Uterus (tissue), 4 donors: ENCODE data around the gene SACM1L. TPM values are rescaled to one million over a fixed set of nuclear protein-coding genes. Genes with fewer than 3 reads are reported as not detected.

Experiments
- DNase-seq, 2 donors: peaks; one replicate each; pipeline ENCODE4 v3.0.0-alpha.2; 2019 to 2020
- H3K27ac ChIP-seq, 2 donors: fragments of 200-600 bp; sonication (generic); 1 replicate in 1 of 2; 2 replicates in 1 of 2; pipeline ENCODE4 v1.5.1; 2016 to 2018
- H3K27me3 ChIP-seq, 2 donors: fragments of 200-600 bp; sonication (generic); one replicate each; pipeline ENCODE4 v1.5.1; 2018 to 2019; ENCODE audit warnings: control low read depth in 1 of 2
- H3K36me3 ChIP-seq, 2 donors: fragments of 200-600 bp; sonication (generic); one replicate each; pipeline ENCODE4 v1.5.1; 2019; ENCODE audit warnings: control low read depth in 1 of 2
- H3K4me1 ChIP-seq, 2 donors: fragments of 200-600 bp; sonication (generic); one replicate each; pipeline ENCODE4 v1.5.1; 2018 to 2019; ENCODE audit warnings: control low read depth in 1 of 2
- H3K4me3 ChIP-seq, 2 donors: fragments of 200-600 bp; sonication (generic); 1 replicate in 1 of 2; 2 replicates in 1 of 2; pipeline ENCODE4 v1.5.1; 2018 to 2019; ENCODE audit warnings: mild to moderate bottlenecking in 1 of 2
- H3K9me3 ChIP-seq, 2 donors: fragments of 200-600 bp; sonication (generic); one replicate each; pipeline ENCODE4 v1.5.1; 2019; ENCODE audit warnings: control low read depth in 1 of 2
- POLR2A ChIP-seq, 2 donors: fragments of 450-650 bp; IDR thresholded peaks; one replicate each; pipeline ENCODE4 v1.6.1; 2016; ENCODE audit warnings: antibody characterized with exemption in 2 of 2, mild to moderate bottlenecking in 1 of 2, moderate library complexity in 1 of 2
- intact Hi-C: fragments of 100-400 bp; cut with DNase I; formaldehyde crosslinking; loops from one replicate; pipeline ENCODE4 v1.15.1; 2023; ENCODE audit warnings: low total_unique reads
- total RNA-seq, 4 donors: library from RNA; depleted of rRNA in 3 of 4; stranded (reverse); fragments of >200 nt in 3 of 4; gene quantifications; one replicate each; pipeline versions ENCODE4 v1.1.0 to v1.2.4, GENCODE V29; 2014 to 2023
- TF ChIP-seq, protein P1 (sequence below), 4 experiments: fragments of 200-600 bp in 2 of 4; fragments of 450-650 bp in 2 of 4; sonication (generic) in 2 of 4; IDR thresholded peaks; one replicate each; pipeline ENCODE4 v1.5.1; 2016 to 2019; ENCODE audit warnings: antibody characterized with exemption in 4 of 4, mild to moderate bottlenecking in 2 of 4, moderate library complexity in 1 of 4
- donor health status: DM: yes; HTN: yes; CAD: no.

Gene SACM1L
- total RNA-seq, 4 donors from 2014 or later: 24.3 to 83.0 (median 68.7) TPM

DNA sequence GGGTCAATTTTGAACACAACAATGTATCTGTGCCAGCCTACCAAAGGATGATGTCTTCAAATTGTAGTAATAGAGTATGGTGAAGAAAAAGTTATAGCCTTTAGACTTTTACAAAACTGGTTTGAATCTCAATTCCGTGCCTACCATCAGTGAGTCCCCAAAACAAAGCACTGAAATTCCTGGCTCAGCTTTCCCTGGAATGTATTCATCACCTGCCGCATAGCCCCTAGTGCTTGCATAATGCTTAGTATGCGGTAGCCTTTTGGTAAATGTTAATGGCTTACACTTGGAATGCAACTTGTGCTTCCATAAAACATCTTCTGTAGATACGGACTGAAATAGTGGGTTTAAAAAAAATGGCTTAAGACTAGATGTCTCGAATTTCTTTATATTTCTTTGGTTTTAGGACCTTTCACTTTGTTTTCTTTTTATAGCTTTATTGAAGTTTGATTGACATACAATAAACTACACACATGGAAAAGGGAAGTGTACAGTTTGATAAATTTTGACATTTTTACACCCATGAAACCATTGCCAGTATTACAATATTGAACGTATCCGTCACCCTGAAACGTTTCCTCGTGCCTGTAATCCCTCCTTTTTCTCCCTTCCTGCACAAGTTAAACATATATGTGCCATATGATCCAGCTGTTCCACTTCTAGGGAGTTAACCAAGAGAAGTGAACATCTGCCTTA lies 12.1 kb downstream of the SACM1L start:
- no peak for DNase-seq
- H3K36me3 ChIP-seq: no peaks in the 10 kb centered on the region
- H3K27me3 ChIP-seq: no peaks in the 10 kb centered on the region
- intact Hi-C loops: no loop called here
- peaks cover 0 to 5% of the 10 kb centered on the region in 2 donors for H3K4me1 ChIP-seq
- H3K27ac ChIP-seq: no peak overlapping the region
- TF ChIP-seq, protein P1, sequence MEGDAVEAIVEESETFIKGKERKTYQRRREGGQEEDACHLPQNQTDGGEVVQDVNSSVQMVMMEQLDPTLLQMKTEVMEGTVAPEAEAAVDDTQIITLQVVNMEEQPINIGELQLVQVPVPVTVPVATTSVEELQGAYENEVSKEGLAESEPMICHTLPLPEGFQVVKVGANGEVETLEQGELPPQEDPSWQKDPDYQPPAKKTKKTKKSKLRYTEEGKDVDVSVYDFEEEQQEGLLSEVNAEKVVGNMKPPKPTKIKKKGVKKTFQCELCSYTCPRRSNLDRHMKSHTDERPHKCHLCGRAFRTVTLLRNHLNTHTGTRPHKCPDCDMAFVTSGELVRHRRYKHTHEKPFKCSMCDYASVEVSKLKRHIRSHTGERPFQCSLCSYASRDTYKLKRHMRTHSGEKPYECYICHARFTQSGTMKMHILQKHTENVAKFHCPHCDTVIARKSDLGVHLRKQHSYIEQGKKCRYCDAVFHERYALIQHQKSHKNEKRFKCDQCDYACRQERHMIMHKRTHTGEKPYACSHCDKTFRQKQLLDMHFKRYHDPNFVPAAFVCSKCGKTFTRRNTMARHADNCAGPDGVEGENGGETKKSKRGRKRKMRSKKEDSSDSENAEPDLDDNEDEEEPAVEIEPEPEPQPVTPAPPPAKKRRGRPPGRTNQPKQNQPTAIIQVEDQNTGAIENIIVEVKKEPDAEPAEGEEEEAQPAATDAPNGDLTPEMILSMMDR (IDR thresholded peaks at IDR 0.05): no peak
- no peak for TF ChIP-seq POLR2A (IDR thresholded peaks at IDR 0.05)
- no peak overlapping the region for H3K4me3 ChIP-seq
- H3K9me3 ChIP-seq: no peaks in the 10 kb centered on the region

DNA sequence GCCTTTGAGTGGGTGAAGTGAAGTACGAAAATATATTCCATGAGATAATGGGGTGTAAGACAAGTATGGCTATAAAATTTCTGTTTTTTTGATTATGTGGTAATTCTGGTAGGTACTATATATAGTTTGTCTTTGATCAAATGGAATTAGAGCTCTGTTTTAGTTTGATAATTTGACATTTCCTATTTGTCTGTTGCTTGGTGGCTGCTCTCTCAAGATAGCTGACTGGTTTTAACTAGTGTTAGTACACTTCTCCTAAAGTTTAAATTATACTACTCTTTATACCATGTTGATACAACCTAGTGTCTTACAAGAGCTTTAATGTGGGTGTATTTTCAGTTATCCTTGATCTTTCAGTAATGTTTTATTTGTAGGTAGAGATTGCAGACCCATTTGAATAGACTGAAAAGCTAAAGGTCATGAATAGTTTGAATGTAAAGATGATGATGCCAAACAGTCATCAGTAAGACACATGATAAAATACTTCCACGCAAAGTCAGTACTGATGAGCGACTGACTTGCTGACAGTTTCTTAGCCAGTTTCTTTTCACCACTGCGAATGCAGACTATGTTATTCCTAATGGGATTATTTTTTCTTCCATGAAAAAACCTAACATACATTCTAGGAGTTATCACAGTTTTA lies 15.2 kb downstream of the SACM1L start:
- H3K4me3 ChIP-seq: no peak overlapping the region
- H3K36me3 ChIP-seq: no peaks in the 10 kb centered on the region
- no peaks in the 10 kb centered on the region for H3K27me3 ChIP-seq
- intact Hi-C loops: no loop called here
- H3K4me1 ChIP-seq: no peaks in the 10 kb centered on the region
- TF ChIP-seq, protein P1 (IDR thresholded peaks at IDR 0.05): no peak
- TF ChIP-seq POLR2A (IDR thresholded peaks at IDR 0.05): no peak
- no peaks in the 10 kb centered on the region for H3K9me3 ChIP-seq
- DNase-seq: no peak
- H3K27ac ChIP-seq: no peak overlapping the region

DNA sequence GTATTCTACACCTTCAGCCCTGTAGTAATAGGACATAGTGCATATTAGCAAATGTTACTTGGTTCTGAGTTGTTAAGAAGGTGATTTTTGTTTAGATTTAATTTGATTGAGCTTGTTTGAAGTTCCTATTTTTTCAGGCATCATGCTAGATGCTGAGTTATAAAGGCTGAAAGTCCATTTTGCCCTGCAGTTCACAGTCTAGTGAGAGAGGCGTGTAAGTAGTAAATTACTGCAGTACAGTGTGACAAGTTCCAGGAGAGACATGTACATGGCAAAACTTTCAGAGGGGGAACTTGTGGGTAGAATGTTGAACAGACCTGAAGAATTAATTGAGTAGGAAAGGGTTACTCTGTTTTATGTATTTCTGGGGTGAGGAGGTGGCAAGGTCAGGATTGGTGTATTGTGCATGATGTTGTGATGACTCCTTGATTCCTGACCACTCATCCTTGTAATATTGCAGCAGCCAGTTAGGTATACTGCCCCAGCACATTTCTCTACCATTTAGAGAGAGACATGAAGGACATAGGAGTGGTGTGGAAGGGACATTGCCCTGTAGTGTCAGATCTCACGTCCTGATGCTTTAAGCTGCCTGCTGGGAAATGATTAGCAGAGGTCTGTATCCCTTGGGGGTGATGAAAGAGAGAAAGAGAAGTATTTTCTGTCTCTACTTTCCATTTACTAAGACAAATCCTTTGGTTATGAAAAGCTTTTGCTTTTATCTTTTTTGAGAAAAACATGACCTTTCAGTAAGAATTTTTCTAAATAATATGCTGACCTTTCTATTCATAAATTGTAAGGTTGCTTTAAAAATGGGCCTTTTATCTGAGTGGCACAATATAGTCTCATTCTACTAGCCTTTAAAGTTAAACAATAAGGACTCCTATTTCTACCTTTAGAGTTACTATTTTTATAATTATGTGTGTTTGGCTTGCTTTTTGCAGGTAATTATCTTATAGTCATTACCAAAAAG lies 16.9 kb downstream of the SACM1L start:
- no peak for TF ChIP-seq POLR2A (IDR thresholded peaks at IDR 0.05)
- TF ChIP-seq, protein P1 (IDR thresholded peaks at IDR 0.05): no peak
- Histone ChIP-seq H3K4me3 (no peak overlapping the region), H3K27me3 (no peaks in the 10 kb centered on the region), H3K27ac (no peak overlapping the region), H3K36me3 (no peaks in the 10 kb centered on the region), H3K4me1 (no peaks in the 10 kb centered on the region), H3K9me3 (no peaks in the 10 kb centered on the region)
- intact Hi-C loops: no loop called here
- no peak for DNase-seq

DNA sequence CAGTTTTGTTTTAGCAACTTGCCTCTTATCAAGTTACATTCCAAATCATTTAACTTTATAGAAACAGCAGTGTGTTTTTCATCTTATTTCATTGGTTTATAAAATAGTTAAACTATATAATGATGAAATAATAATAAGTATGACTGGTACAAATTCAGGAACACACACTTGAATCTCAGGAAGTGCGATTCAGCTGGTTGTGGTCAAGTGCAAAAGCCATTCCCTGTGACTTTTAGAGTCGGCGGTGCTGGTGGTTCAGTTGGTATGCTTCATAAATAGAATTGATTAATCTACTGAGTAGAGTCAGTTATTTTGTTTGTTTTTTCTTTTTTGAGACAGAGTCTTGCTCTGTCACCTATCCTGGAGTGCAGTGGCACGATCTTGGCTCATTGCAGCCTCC lies 22.7 kb downstream of the SACM1L start:
- H3K4me1 ChIP-seq: no peaks in the 10 kb centered on the region
- H3K36me3 ChIP-seq: no peaks in the 10 kb centered on the region
- H3K9me3 ChIP-seq: no peaks in the 10 kb centered on the region
- DNase-seq: no peak
- H3K27me3 ChIP-seq: no peaks in the 10 kb centered on the region
- no peak overlapping the region for H3K4me3 ChIP-seq
- intact Hi-C loops: no loop called here
- TF ChIP-seq POLR2A (IDR thresholded peaks at IDR 0.05): no peak
- TF ChIP-seq, protein P1 (IDR thresholded peaks at IDR 0.05): no peak
- no peak overlapping the region for H3K27ac ChIP-seq
